ENCODE data around the gene CACNA1C. TPM values are rescaled to one million over a fixed set of nuclear protein-coding genes. Genes with fewer than 3 reads are reported as not detected.

Gene CACNA1C
- total RNA-seq, 4 donors from 2014 or later, result 1.5 to 13.5 (median 2.1) TPM

GRCh38 chr12:2152134-2152533 lies 99.3 kb downstream of the CACNA1C start:
- Histone ChIP-seq H3K36me3 (no peaks in the 10 kb centered on the region), H3K27ac (peak overlapping the region in 1 of 4 donors; percentile 78), H3K9me3 (no peaks in the 10 kb centered on the region), H3K27me3 (no peaks in the 10 kb centered on the region), H3K4me3 (no peak overlapping the region), H3K4me1 (peaks cover 4 to 25% (median 5%) of the 10 kb centered on the region in 3 donors)
- intact Hi-C loops (cut with DNase I), result no loop called here
- TF ChIP-seq CTCF (IDR thresholded peaks at IDR 0.05) (no peak), POLR2A (IDR thresholded peaks at IDR 0.05) (no peak)
- WGBS, 2 donors, result 95 to 100% methylated on average over 3 to 5 of the region's 5 CpGs
- DNase-seq, result no peak

- WGBS, 2 donors, result 9 to 37% methylated on average over 3 to 9 of the region's 9 CpGs
- no peaks in the 10 kb centered on the region for H3K27me3 ChIP-seq
- H3K4me1 ChIP-seq, result peaks cover 4 to 25% (median 5%) of the 10 kb centered on the region in 3 donors
- H3K9me3 ChIP-seq, result no peaks in the 10 kb centered on the region
- no peak for DNase-seq
- intact Hi-C loops (cut with DNase I), result no loop called here
- TF ChIP-seq POLR2A (IDR thresholded peaks at IDR 0.05) (no peak), CTCF (IDR thresholded peaks at IDR 0.05) (no peak)
- H3K4me3 ChIP-seq, result no peak overlapping the region
- no peaks in the 10 kb centered on the region for H3K36me3 ChIP-seq
- peak overlapping the region; percentile 36 to 78 (median 60) for H3K27ac ChIP-seq
Observed at GRCh38 chr12:2154050-2154449, 101.3 kb downstream of the CACNA1C start.

- Histone ChIP-seq H3K27me3 (no peaks in the 10 kb centered on the region), H3K27ac (peak overlapping the region; percentile 36 to 78 (median 60)), H3K36me3 (no peaks in the 10 kb centered on the region), H3K9me3 (no peaks in the 10 kb centered on the region), H3K4me1 (peaks cover 4 to 25% (median 5%) of the 10 kb centered on the region in 3 donors), H3K4me3 (no peak overlapping the region)
- TF ChIP-seq CTCF (IDR thresholded peaks at IDR 0.05), result no peak
- no peak for TF ChIP-seq POLR2A (IDR thresholded peaks at IDR 0.05)
- DNase-seq, result no peak
- WGBS, 2 donors, result 78 to 87% methylated on average over 5 to 6 of the region's 6 CpGs
- intact Hi-C loops (cut with DNase I), result no loop called here
Observed at GRCh38 chr12:2154521-2154920, 101.7 kb downstream of the CACNA1C start.

- no peak overlapping the region for H3K4me3 ChIP-seq
- no peak overlapping the region for H3K27ac ChIP-seq
- 77 to 78% methylated on average over 5 of the region's 5 CpGs for WGBS, 2 donors
- no peaks in the 10 kb centered on the region for H3K27me3 ChIP-seq
- no peaks in the 10 kb centered on the region for H3K36me3 ChIP-seq
- intact Hi-C loops (cut with DNase I), result no loop called here
- TF ChIP-seq CTCF (IDR thresholded peaks at IDR 0.05) (no peak), POLR2A (IDR thresholded peaks at IDR 0.05) (no peak)
- H3K4me1 ChIP-seq, result peaks cover 8 to 36% (median 10%) of the 10 kb centered on the region in 3 donors
- H3K9me3 ChIP-seq, result no peaks in the 10 kb centered on the region
- DNase-seq, result no peak
Observed at GRCh38 chr12:2156333-2156732, 103.5 kb downstream of the CACNA1C start.

- peaks cover 14 to 46% (median 17%) of the 10 kb centered on the region in 3 donors for H3K4me1 ChIP-seq
- H3K36me3 ChIP-seq, result no peaks in the 10 kb centered on the region
- no peak for TF ChIP-seq POLR2A (IDR thresholded peaks at IDR 0.05)
- TF ChIP-seq CTCF (IDR thresholded peaks at IDR 0.05), result no peak
- intact Hi-C loops (cut with DNase I), result no loop called here
- H3K27me3 ChIP-seq, result no peaks in the 10 kb centered on the region
- H3K9me3 ChIP-seq, result no peaks in the 10 kb centered on the region
- peak overlapping the region in 2 of 4 donors; percentile 11 to 77 for H3K27ac ChIP-seq
- DNase-seq, result no peak
- WGBS, 2 donors, result 63 to 79% methylated on average over 7 of the region's 7 CpGs
- no peak overlapping the region for H3K4me3 ChIP-seq
Observed at GRCh38 chr12:2160043-2160442, 107.3 kb downstream of the CACNA1C start.

All from esophagus squamous epithelium (tissue), 5 donors.